Measurements from ENCODE around the gene MRPS26. TPM values are rescaled to one million over a fixed set of nuclear protein-coding genes. Genes with fewer than 3 reads are reported as not detected.
A peak's percentile ranks its signal among the peaks of the same experiment; 100 is the strongest.

The MRPS26 gene
- total RNA-seq, 4 donors from 2014 or later = 42.7 to 88.3 (median 54.3) TPM

DNA sequence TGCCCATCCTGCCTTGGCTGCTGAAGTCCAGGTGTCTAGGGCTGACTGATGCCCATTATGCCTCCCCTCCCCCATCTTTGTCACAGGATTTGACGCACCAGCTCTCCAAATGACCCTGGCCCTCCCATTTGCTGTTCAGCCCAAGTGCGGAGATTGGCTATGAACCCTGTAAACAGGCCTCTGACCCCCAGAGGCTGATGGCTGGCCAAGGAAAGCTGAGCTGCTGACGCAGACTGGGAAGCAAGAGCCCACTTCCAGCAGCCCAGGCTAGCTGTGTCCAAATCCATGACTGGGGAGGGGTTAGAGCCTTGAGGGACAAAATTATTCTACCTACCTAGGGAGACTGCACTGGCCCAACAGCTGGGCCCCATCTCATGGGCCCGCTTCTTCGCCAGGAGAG lies 3.2 kb upstream of the MRPS26 start:
- H3K9me3 ChIP-seq = no peaks in the 10 kb centered on the region
- no peak overlapping the region for H3K4me3 ChIP-seq
- no peaks in the 10 kb centered on the region for H3K27me3 ChIP-seq
- peaks cover 0 to 13% (median 4%) of the 10 kb centered on the region in 4 donors for H3K36me3 ChIP-seq
- intact Hi-C loops (cut with DNase I; ENCODE audit: low total_unique reads) = no loop called here
- in situ Hi-C loops (cut with MboI; ENCODE audit: low pct_ligation_motif_present in 1 of 4, low pct_unique_long_range_greater_than_20kb in 1 of 4, low sequenced_read_pairs in 3 of 4) = no loop called here
- DNase-seq = no peak
- TF ChIP-seq POLR2AphosphoS5 (IDR thresholded peaks at IDR 0.05) (no peak), POLR2A (IDR thresholded peaks at IDR 0.05) (no peak), CTCF (IDR thresholded peaks at IDR 0.05) (no peak), EP300 (IDR thresholded peaks at IDR 0.05; ENCODE audit: low read depth) (no peak)
- H3K4me1 ChIP-seq = peaks cover 8 to 28% (median 15%) of the 10 kb centered on the region in 4 donors
- peak overlapping the region; percentile 34 to 44 (median 42) for H3K27ac ChIP-seq
- 85% methylated on average over 5 of the region's 5 CpGs; no CpG with 5 or more reads in 1 of the 2 donors for WGBS, 2 donors (ENCODE audit: low coverage in 1 of 2)

GRCh38 chr20:3043322-3043721 lies 2.5 kb upstream of the MRPS26 start, which contains the start of gene GNRH2:
GNRH2 (plus strand) TSS chr20:3043622; CDS start chr20:3044415, 793 bp downstream.
- Histone ChIP-seq H3K4me3 (no peak within 1 kb of the TSS), H3K4me1 (peaks cover 8 to 30% (median 15%) of the 10 kb centered on the region in 4 donors), H3K27ac (peak within 1 kb of the TSS; percentile 34 to 44 (median 42)), H3K36me3 (peaks cover 0 to 7% (median 1%) of the 10 kb centered on the region in 4 donors), H3K9me3 (no peaks in the 10 kb centered on the region), H3K27me3 (no peaks in the 10 kb centered on the region)
- TF ChIP-seq POLR2A (IDR thresholded peaks at IDR 0.05) (no peak), POLR2AphosphoS5 (IDR thresholded peaks at IDR 0.05) (no peak), CTCF (IDR thresholded peaks at IDR 0.05) (no peak), EP300 (IDR thresholded peaks at IDR 0.05; ENCODE audit: low read depth) (no peak)
- intact Hi-C loops (cut with DNase I; ENCODE audit: low total_unique reads) (no loop called here), in situ Hi-C loops (cut with MboI; ENCODE audit: low pct_ligation_motif_present in 1 of 4, low pct_unique_long_range_greater_than_20kb in 1 of 4, low sequenced_read_pairs in 3 of 4) (no loop called here)
- DNase-seq = no peak
- WGBS, 2 donors (ENCODE audit: low coverage in 1 of 2) = 84% methylated on average over 3 of the region's 3 CpGs; no CpG with 5 or more reads in 1 of the 2 donors

- in situ Hi-C loops (cut with MboI; ENCODE audit: low pct_ligation_motif_present in 1 of 4, low pct_unique_long_range_greater_than_20kb in 1 of 4, low sequenced_read_pairs in 3 of 4) = no loop called here
- intact Hi-C loops (cut with DNase I; ENCODE audit: low total_unique reads) = no loop called here
- Histone ChIP-seq H3K36me3 (peaks cover 0 to 6% (median 0%) of the 10 kb centered on the region in 4 donors), H3K27me3 (no peaks in the 10 kb centered on the region), H3K27ac (peak overlapping the region in 1 of 4 donors; percentile 92), H3K9me3 (no peaks in the 10 kb centered on the region), H3K4me1 (peaks cover 8 to 30% (median 15%) of the 10 kb centered on the region in 4 donors), H3K4me3 (no peak overlapping the region)
- WGBS, 2 donors (ENCODE audit: low coverage in 1 of 2) = 100% methylated on average over 6 of the region's 8 CpGs; no CpG with 5 or more reads in 1 of the 2 donors
- TF ChIP-seq EP300 (IDR thresholded peaks at IDR 0.05; ENCODE audit: low read depth) = no peak
- no peak for TF ChIP-seq CTCF (IDR thresholded peaks at IDR 0.05)
- no peak for TF ChIP-seq POLR2AphosphoS5 (IDR thresholded peaks at IDR 0.05)
- TF ChIP-seq POLR2A (IDR thresholded peaks at IDR 0.05) = no peak
- no peak for DNase-seq
Measured at GRCh38 chr20:3044336-3044965, 1.4 kb upstream of the MRPS26 start.

- DNase-seq = peak; percentile 86
Measured at GRCh38 chr20:3045042-3045815, 623 bp upstream of the MRPS26 start.

More at GRCh38 chr20:3045042-3045815, 623 bp upstream of the MRPS26 start:
- in situ Hi-C loops (cut with MboI; ENCODE audit: low pct_ligation_motif_present in 1 of 4, low pct_unique_long_range_greater_than_20kb in 1 of 4, low sequenced_read_pairs in 3 of 4) (no loop called here), intact Hi-C loops (cut with DNase I; ENCODE audit: low total_unique reads) (no loop called here)
- Histone ChIP-seq H3K4me3 (peak overlapping the region; percentile 70 to 85 (median 80)), H3K4me1 (peaks cover 8 to 30% (median 15%) of the 10 kb centered on the region in 4 donors), H3K27me3 (no peaks in the 10 kb centered on the region), H3K27ac (peak overlapping the region; percentile 84 to 92 (median 88)), H3K36me3 (peaks cover 0 to 4% (median 0%) of the 10 kb centered on the region in 4 donors), H3K9me3 (no peaks in the 10 kb centered on the region)
- 3% methylated on average over 10 of the region's 24 CpGs; no CpG with 5 or more reads in 1 of the 2 donors for WGBS, 2 donors (ENCODE audit: low coverage in 1 of 2)
- TF ChIP-seq POLR2AphosphoS5 (IDR thresholded peaks at IDR 0.05) = no peak

All from transverse colon (tissue), 4 donors.